HepG2 (cell line): ENCODE measurements around the gene NPHS1. TPM values are rescaled to one million over a fixed set of nuclear protein-coding genes. Genes with fewer than 3 reads are reported as not detected.
A peak's percentile ranks its signal among the peaks of the same experiment; 100 is the strongest.

Experiments
- HNRNPH1 ChIP-seq: fragments of 200-400 bp; formaldehyde crosslinking; optimal IDR thresholded peaks from 2 replicates; pipeline ENCODE3; 2017; ENCODE audit warnings: mild to moderate bottlenecking, low read depth, low read length
- NR2C2 ChIP-seq: sonication (generic); formaldehyde crosslinking; IDR thresholded peaks from 2 replicates; pipeline ENCODE4 v1.4.0; 2020; ENCODE audit warnings: missing genetic modification reagents, mild to moderate bottlenecking, moderate library complexity, borderline replicate concordance
- ZNF263 ChIP-seq: sonication (generic); formaldehyde crosslinking; IDR thresholded peaks from 2 replicates; pipeline ENCODE4 v1.4.0; 2020; ENCODE audit warnings: missing genetic modification reagents
- ZNF570 ChIP-seq: sonication (generic); formaldehyde crosslinking; IDR thresholded peaks from 2 replicates; pipeline ENCODE4 v1.4.0; 2020; ENCODE audit warnings: mild to moderate bottlenecking, missing genetic modification reagents, borderline replicate concordance
- polyA plus RNA-seq, 8 experiments: library from polyadenylated mRNA; depleted of rRNA in 3 of 8; stranded (reverse) in 7 of 8; unstranded in 1 of 8; fragments of >200 nt; fragmentation: Illumina TruSeq in 4 of 8; extraction: Trizol in 4 of 8; gene quantifications; 2 replicates each; pipeline versions ENCODE4 v1.2.1 to v1.2.3, GENCODE V29; 2011 to 2016; ENCODE audit warnings: low read depth in 4 of 8, missing spikeins in 1 of 8, mixed read lengths in 1 of 8; ENCODE audit not compliant: insufficient read depth in 1 of 8
- total RNA-seq, 5 experiments: library from RNA; depleted of rRNA; stranded (reverse); fragments of >200 nt; fragmentation: Illumina TruSeq; extraction: Trizol; gene quantifications; 2 replicates each; pipeline ENCODE4 v1.2.3, GENCODE V29; 2016; ENCODE audit warnings: low read depth in 1 of 5
- TF ChIP-seq, protein P1 (sequence below): sonication (generic); formaldehyde crosslinking; IDR thresholded peaks from 2 replicates; pipeline ENCODE4 v1.4.0; 2020; ENCODE audit warnings: missing genetic modification reagents
- TF ChIP-seq, protein P2 (sequence below): sonication (generic); formaldehyde crosslinking; IDR thresholded peaks from 2 replicates; pipeline ENCODE4 v1.9.0; 2021; ENCODE audit warnings: missing genetic modification reagents, borderline replicate concordance
- TF ChIP-seq, protein P3 (sequence below): sonication (generic); formaldehyde crosslinking; IDR thresholded peaks from 2 replicates; pipeline ENCODE4 v1.4.0; 2020; ENCODE audit warnings: missing genetic modification reagents

Gene NPHS1
- total and polyA plus RNA-seq, 2 of the 13 experiments (the other 11 are each of a cell fraction or from before 2014, with no cell fraction given), result not detected

DNA sequence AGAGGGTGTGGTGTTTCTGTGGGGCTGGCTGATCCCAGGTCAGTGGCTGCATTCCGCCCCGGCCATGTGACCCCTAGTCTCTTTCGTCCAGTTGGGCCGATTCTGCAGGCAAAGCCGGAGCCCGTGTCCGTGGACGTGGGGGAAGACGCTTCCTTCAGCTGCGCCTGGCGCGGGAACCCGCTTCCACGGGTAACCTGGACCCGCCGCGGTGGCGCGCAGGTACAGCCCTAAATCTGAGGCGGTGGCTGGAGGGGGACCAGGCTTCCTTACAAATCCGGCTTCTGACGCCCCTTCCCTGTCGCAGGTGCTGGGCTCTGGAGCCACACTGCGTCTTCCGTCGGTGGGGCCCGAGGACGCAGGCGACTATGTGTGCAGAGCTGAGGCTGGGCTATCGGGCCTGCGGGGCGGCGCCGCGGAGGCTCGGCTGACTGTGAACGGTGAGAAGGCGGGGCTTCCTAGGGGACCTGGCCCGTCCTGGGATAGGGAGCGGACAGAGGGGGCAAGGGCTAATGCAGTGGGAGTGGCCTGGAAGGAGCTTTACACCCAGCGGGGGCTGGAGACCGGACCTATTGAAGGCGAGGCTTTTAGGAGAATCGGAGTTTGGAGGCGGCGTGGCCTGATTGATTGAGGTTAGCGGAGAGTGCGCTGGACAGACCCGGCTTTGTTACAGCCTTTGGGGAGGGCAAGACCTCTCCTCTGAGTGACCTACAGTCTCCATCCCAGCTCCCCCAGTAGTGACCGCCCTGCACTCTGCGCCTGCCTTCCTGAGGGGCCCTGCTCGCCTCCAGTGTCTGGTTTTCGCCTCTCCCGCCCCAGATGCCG, 8.7 kb upstream of the NPHS1 start (continued):
- TF ChIP-seq, protein P1, sequence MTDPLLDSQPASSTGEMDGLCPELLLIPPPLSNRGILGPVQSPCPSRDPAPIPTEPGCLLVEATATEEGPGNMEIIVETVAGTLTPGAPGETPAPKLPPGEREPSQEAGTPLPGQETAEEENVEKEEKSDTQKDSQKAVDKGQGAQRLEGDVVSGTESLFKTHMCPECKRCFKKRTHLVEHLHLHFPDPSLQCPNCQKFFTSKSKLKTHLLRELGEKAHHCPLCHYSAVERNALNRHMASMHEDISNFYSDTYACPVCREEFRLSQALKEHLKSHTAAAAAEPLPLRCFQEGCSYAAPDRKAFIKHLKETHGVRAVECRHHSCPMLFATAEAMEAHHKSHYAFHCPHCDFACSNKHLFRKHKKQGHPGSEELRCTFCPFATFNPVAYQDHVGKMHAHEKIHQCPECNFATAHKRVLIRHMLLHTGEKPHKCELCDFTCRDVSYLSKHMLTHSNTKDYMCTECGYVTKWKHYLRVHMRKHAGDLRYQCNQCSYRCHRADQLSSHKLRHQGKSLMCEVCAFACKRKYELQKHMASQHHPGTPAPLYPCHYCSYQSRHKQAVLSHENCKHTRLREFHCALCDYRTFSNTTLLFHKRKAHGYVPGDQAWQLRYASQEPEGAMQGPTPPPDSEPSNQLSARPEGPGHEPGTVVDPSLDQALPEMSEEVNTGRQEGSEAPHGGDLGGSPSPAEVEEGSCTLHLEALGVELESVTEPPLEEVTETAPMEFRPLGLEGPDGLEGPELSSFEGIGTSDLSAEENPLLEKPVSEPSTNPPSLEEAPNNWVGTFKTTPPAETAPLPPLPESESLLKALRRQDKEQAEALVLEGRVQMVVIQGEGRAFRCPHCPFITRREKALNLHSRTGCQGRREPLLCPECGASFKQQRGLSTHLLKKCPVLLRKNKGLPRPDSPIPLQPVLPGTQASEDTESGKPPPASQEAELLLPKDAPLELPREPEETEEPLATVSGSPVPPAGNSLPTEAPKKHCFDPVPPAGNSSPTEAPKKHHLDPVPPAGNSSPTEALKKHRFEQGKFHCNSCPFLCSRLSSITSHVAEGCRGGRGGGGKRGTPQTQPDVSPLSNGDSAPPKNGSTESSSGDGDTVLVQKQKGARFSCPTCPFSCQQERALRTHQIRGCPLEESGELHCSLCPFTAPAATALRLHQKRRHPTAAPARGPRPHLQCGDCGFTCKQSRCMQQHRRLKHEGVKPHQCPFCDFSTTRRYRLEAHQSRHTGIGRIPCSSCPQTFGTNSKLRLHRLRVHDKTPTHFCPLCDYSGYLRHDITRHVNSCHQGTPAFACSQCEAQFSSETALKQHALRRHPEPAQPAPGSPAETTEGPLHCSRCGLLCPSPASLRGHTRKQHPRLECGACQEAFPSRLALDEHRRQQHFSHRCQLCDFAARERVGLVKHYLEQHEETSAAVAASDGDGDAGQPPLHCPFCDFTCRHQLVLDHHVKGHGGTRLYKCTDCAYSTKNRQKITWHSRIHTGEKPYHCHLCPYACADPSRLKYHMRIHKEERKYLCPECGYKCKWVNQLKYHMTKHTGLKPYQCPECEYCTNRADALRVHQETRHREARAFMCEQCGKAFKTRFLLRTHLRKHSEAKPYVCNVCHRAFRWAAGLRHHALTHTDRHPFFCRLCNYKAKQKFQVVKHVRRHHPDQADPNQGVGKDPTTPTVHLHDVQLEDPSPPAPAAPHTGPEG, result no peak
- TF ChIP-seq HNRNPH1, result no peak
- no peak for TF ChIP-seq ZNF263 (CRISPR knock-in tag)
- no peak for TF ChIP-seq ZNF570 (CRISPR knock-in tag)
- 0 out of 2 replicates have a peak, but pooled peaks have one; percentile 27 for TF ChIP-seq NR2C2 (CRISPR knock-in tag)
- TF ChIP-seq, protein P2, sequence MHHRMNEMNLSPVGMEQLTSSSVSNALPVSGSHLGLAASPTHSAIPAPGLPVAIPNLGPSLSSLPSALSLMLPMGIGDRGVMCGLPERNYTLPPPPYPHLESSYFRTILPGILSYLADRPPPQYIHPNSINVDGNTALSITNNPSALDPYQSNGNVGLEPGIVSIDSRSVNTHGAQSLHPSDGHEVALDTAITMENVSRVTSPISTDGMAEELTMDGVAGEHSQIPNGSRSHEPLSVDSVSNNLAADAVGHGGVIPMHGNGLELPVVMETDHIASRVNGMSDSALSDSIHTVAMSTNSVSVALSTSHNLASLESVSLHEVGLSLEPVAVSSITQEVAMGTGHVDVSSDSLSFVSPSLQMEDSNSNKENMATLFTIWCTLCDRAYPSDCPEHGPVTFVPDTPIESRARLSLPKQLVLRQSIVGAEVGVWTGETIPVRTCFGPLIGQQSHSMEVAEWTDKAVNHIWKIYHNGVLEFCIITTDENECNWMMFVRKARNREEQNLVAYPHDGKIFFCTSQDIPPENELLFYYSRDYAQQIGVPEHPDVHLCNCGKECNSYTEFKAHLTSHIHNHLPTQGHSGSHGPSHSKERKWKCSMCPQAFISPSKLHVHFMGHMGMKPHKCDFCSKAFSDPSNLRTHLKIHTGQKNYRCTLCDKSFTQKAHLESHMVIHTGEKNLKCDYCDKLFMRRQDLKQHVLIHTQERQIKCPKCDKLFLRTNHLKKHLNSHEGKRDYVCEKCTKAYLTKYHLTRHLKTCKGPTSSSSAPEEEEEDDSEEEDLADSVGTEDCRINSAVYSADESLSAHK (CRISPR knock-in tag), result no peak
- TF ChIP-seq, protein P3, sequence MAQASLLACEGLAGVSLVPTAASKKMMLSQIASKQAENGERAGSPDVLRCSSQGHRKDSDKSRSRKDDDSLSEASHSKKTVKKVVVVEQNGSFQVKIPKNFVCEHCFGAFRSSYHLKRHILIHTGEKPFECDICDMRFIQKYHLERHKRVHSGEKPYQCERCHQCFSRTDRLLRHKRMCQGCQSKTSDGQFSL, result no peak
